NCI-H345 (cell line): ENCODE measurements around the gene UBE2E1.
A peak's percentile ranks its signal among the peaks of the same experiment; 100 is the strongest.

ENCODE experiments used
- DNase-seq: peaks from one replicate; lab custom pipeline; 2025; lab: John Stamatoyannopoulos, UW

UBE2E1 gene

DNA sequence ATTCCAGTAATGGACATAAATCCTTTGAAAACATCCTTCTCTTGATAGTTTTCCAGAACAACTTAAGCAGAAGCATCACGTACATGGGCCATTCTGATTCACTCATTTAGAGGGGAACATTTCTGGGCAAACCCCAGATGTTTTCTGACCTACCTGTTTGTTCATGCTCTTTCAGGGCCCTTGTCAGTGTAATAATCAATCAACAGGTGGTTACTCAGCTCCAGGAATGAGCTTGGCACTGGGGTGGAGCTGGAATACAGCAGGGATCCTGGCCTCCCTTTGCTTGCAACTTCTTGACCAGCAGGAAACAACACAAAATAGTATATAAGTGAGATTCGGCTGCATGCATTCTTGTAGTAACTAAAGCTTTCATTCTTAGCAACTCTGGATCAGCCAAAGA lies 9.2 kb upstream of the UBE2E1 start:
- no peak for DNase-seq

DNA sequence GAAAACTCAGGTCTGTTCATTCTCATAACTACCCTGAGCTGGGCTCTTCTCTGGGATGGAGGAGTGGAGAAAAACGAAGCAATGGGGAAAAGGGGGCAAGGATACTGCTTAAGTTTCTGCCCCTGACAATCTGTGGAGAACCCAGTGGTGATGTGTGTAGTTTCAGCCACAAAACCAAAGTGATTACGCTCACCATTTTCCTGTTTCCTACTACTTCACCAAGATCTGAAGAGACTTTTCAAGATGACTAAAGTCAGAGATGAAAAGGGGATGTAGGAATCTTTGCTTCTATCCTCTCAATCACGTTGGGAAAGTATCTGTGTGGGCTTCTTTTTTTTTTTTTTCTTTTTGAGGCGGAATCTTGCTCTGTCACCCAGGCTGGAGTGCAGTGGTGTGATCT lies 8.3 kb upstream of the UBE2E1 start:
- no peak for DNase-seq

DNA sequence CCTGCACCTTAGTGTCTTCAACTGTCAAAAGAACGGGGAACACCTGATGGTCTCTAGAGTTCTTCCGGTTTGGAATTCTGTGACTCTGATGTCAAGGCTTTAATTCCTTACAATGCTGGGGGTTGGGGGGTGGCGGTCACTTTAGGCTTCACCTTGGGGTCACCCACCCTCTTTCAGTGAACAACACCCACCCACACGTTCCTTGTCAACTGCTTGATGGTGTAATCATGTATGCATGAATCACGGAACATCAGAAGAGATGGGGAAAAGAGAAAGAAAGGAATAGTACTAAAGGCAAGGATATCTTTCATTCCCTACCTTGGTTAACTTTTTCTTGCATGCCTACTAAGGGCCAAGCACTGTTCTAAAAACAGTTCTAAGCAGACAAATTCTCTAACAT lies 7.3 kb upstream of the UBE2E1 start:
- no peak for DNase-seq

DNA sequence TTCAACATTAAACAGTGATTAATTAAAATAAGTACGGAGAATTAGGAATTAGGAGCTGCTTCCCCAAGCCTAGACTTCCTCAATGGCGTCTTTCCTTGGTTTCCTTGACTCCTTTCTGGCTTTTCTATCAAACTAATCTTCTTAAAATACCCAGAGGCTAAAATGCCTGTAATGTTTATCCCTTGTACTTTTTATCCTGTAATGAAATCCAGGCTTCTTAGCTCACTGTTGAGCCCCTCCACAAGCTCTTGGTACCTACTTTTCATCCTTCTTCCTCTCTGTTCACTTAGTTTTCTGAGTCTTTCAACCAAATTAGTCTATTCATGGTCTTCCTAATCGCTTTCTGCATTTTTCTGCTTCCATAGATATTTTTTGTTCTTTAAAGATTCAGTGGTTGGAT lies 6.9 kb upstream of the UBE2E1 start:
- no peak for DNase-seq

DNA sequence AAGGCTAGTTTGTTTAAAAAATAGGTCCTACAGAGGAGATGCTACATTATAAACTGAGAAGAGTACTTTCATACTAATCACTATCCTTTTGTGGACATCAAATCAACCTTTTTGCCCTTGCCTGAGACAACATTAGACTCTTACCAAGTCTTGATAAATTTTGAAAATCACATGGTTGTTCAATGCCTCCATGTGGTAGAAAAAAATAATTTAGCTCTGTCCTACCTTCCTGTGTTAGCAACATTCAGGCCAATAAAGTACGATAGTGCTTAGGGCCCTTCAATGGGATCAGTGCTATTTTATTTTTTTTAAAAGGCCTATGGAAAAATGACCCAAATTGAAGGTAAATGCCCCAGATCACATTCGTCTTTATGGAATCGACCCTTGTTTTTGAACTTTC lies 5.0 kb upstream of the UBE2E1 start:
- DNase-seq = no peak

DNA sequence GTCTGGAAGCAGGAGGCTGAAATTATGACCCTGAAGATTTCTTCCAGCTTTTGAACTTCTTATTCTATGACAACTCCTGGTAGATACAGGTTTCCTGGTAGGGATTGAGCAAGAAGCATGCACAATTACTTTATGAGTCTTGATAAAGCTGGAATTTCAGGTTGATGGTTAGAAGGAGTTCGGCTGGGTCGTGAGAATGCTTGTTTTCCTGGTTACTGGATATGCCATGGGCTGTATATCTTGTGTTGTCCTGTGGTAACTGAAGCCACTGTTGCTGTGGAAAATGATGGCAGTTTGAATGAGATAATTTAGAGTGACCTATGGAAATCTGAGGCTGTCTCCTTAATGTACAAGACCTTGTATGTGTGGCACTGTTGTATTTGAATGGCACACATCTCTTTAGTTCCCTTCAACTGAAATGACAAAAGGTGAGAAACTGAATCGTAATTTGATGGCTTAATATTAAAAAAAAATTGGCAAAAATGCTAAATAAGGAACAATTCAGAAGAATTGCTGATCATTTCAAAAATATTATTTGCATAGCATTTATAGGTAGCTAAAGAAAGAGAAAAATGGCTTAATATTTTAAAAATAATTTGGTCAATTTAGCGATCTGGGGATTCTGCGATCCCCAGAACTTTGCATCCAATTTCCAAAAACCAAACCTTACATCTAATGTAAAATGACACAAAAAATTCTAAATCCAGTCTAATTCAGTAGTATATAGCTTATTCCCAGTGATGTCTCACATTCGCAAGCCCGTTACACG lies 1.1 kb upstream of the UBE2E1 start:
- no peak for DNase-seq

DNA sequence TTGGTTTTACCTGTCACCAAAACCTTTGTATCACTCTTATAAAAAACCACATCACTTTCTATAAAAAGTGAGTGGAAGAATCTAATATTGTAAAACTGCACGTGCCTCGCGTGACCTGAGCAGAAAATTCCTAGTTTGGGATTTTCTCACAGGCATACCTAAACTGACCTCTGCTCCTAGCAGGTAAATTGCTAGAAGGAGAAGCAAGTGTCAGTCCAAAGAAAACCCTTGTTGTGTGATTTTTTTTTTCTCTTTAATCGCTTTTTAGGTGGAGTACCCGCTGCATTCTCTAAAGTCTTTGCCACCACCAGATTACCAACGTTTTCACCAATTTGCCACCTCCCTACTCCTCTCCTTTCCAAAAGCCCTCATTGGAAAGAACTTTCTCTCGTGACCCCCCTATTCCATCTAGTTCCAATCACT lies 534 bp upstream of the UBE2E1 start:
- no peak for DNase-seq

DNA sequence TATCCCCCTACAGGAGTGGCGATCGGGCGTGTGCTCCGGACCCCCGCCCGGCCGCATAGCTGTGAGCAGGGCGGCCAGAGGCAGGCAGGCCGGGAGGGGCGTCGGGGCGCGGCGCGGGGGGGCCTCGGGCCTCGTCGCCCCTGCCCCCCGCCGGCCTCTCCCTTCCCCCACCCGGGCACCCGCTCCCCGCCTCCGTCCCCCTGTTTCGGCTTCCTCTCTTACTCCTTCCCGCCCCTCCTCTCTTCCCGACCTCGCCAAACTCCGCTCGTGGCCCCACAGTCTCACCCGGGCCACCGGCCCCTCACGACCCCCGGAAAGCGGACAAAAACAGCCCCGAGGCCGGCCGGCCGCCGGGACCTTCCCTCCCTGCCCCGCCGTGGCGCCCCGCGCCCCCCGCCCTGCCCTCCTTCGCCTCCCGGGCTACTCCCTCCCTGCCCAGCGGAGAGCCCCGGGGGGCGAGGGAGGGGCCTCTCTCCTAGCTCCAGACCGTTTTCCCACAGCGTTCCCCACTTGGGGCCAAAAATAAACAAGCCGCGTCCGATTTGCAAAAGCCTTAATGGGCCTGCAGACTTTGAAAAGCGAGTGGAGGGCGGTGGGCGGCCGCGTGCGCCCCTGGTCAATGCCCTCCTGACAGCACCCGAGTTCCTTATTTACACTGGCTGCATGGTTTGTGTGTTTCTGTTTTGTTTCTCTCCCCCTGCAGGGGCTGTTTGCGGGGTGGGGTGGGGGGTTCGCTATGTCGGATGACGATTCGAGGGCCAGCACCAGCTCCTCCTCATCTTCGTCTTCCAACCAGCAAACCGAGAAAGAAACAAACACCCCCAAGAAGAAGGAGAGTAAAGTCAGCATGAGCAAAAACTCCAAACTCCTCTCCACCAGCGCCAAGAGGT lies 1.0 kb downstream of the UBE2E1 start:
- DNase-seq = peak; percentile 19

DNA sequence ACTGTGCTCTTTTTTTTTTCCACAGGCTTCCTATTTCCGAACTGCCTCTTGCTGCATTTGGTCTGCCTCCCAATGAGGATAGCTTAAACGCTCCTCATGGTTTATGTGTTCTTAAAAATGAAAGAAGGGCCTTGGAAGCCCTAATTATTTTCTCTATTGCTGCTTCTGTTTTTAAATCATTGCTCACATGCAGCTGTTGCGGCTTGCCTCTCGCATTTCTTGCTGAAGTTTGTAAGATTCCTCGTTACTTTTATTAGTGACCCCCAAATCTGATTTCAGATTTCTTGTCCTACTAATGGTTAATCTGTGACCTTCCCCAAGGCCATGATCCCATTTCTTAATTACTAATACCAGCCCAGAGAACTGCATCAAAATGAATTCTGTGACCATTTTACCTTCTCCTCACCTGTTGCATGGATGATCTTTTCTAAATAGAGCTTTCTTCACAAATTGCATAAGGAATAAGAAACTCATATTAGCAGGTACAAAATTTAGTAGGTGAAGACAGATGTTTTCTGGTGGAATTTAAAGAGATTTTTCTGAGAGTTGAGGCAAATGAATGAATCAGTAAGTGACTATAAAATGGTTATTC lies 1.8 kb downstream of the UBE2E1 start:
- DNase-seq = no peak

DNA sequence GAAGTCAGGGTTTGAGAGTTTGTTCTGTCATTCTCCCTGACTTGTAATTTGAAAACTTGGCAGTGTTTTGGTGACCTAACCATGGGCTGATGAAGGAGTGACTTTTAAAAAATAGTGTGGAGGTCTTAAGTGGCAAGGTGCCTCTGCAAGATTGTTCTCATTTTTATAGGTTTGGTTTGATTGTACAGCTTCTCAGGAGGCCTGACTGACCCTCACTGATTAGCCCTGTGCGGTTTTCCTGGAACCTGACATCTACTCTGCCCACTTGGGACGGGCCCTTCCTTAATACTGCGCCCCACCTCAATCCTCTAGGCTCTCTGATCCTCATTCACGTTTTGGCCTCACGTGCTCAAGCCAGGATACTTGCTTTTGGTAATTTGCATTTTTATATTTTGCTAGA lies 2.8 kb downstream of the UBE2E1 start:
- DNase-seq = no peak

DNA sequence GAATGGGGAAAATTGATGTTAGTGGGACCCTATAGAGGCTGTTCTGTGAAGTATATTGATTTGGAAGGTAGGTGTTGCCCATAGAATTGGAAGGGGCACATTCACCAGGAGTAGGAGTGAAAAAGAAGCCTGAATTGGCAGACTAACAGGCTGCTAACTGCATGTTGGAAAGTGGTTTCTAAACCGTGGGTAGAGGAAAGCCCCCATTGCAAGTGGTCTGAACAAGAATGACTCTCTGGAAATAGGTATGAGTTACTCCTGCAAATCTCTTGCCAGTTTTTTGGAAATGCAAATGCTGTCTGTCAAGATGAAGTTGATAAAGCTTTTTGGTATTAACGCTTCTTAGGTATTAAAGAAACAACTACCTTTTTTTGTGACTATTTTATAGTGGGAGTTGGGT lies 3.5 kb downstream of the UBE2E1 start:
- DNase-seq = no peak

DNA sequence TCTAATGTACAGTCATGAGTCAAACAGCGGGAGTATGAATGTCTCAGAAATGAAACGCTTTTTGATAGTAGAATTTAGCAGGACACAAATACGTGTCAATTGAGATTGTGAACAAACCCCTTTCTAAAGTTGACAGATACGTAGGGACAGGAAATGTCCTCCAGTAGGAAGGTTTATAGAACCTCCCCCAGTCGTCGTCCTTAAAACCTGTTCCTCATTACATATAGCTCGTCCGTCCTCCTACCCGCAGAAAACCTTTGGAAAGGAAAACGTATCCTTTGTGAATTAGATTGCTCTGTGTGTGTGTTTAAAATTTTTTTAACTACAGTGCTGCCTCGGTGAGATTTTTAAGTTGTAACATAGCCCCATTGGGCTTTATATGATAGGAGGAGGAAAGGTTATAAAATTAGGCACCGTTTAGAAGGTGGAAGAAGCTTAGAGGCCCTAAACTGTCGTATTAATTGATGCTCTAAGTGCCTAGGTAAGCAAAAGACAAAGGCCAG lies 4.1 kb downstream of the UBE2E1 start:
- DNase-seq = no peak

DNA sequence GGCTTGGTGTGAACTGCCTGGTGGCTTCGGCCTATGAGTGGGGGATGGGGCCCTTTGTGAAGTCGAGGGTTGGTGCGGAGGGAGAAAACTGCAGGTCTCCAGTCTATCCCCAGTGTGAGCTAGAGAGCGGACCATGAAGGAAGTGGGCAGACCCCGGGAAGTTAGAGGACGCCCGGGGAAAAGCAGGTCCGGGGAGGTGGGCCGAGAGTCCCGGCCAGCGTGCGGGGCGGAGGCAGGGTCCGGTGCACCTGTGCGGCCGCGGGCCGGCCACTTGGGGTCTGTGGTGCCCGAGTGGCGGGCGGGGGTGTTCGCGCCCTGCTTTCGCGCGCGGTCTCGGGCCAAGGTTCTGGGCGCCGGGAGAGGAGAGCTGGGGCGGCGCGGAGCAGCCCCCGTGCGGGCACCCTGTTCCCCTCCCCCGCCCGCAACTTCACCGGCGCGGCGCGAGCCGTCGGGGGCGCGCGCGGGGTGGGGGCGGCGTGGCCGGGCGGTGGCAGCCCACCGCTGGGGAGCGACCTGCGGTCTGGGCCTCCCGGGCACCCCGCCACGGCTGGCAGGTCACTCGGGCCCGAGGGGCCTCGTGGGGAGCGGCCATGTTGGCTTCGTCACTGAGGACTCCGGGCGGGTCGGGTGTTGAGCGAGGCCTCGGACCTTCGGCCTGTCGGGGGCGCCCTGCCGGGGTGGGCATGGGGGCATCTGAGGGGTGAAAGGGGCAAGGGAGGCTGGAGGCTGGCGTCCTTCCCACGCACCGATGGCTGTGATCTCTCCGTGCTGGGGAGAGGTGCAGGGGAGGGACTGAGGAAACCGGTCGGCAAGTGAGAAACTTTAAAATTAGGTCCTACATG lies 4.8 kb downstream of the UBE2E1 start:
- DNase-seq = peak; percentile 33

DNA sequence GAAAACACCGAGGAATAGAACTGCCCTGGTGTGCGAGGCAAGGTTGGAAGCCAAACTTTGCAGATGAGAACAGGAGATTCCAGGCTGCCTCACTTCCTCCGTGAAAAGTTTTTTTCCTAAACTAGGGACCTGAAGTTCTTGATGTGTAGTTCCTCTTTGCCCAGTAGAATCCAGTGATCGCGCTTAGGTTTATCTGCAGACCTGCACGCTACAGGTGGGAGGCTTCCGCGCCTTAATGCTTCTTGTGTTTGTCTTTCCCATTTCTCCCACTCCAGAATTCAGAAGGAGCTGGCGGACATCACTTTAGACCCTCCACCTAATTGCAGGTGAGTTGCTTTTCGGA lies 5.4 kb downstream of the UBE2E1 start:
- peak; percentile 27 for DNase-seq

DNA sequence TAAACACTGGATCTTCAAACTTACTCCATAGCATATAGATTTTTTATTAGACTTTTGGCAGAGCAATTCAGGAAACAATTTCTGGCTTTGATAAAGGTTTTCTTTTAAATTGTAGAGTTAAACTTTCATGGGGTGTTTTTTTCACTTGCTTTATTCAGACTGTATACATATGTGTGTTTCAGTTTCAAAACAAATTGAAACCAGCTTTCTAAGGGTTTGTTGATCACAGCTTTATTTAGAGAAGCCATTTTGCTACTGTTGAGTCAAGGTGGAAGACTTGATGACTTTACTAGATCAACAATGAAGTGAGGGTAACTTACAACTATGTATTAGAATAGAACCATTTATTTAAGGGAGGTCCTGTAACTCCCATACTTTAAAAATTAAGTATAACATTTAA lies 6.2 kb downstream of the UBE2E1 start:
- DNase-seq = no peak

DNA sequence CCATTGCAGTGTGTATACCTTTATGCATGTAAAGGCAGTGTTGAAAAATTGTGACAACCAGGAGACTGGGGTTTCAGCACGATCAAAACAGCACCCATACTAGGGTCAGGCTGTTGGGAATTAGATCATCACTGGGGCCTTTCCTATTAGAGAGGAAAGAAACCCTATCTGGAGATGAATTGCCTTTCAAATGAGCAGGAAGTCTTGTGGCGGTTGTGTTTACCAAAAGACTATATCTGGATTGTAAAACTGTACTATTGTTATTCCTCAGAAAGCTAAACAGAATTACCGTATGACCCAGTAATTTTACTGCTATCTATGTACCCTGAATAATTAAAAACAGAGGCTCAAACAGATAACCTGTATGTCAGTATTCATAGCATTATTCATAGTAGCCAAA lies 10.1 kb downstream of the UBE2E1 start:
- no peak for DNase-seq

DNA sequence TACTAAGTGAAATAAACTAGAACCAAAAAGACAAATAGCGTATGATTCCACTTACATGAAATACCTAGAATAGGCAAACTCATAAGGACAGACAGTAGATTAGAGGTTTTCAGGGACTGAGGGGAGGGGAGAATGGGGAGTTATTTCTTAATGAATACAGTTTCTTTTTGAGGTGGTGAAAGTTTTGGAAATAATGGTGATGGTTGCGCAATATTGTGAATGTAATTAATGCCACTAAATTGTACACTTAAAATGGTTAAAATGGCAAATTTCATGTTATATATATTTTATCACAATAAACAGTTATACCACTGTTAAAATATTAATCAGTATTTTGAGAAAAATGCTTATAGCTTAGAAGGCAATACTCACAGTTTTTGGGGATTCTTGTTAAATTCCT lies 11.0 kb downstream of the UBE2E1 start:
- no peak for DNase-seq

DNA sequence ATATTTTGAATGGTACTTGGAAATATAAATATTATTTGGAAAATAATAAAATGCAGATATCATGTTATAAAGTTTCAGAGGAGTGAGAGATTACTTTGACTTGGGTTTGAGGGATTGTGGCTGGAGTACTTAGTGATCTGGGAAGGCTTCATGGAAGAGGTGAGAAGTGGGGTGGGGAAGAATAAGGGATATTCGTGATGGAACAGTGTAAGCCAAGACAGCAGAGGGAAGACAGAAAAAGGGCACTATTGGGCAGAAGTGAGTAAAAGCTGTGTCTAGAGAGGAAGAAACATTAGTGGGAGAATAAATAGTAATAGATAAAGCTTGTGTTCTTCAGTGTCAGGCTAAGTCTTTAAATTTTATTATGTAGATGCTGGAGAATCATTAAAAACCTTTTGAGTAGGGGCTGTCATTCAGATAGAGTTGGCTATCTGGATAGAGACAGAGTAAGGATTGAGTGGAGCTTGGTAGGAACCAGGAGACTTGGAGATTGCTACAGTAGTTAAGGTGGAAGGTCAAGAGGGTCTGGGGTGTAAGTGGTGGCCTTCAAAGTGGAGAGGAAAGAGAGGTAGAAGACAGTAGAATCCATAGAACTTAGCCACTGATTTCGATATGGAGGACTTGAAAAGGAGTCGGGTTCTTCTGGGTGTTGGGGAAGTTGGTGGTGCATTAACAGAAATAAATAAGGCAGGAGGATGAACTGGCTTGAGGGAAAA lies 11.9 kb downstream of the UBE2E1 start:
- no peak for DNase-seq

DNA sequence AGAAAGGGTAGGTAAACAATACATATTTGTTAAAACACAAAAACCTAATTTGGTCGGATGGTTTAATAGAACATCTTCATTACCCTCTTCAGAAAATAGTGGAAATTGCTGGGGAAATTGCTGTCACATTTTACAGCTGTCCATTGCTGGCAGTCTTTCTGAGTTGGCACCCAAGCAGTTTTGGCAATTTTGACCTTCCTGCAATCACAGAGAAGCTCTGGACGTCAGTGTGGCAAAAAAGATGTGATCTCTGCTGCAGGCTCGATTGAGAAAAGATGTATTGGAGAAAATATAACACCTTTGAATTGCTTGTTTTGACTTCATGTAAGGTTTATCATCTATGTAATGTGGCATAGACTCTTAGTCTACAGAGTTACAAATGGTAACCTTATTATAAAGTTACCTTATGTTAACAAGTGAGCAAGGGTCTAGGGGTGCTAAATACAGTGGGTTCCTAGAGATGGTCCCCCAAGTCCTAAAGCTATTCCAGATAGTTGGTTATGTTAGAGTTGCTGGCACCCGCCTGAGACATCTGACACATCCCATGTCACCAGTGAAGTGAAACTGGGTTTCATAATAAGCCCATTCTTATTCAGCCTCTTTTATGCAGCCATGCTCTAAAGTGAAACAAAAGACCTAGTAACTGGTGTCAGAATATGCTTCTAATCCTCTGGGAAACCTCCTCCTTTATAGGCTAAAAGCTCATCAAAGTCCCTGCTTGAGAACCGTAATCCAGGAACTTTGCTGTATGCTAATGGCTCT lies 14.0 kb downstream of the UBE2E1 start:
- DNase-seq = no peak

DNA sequence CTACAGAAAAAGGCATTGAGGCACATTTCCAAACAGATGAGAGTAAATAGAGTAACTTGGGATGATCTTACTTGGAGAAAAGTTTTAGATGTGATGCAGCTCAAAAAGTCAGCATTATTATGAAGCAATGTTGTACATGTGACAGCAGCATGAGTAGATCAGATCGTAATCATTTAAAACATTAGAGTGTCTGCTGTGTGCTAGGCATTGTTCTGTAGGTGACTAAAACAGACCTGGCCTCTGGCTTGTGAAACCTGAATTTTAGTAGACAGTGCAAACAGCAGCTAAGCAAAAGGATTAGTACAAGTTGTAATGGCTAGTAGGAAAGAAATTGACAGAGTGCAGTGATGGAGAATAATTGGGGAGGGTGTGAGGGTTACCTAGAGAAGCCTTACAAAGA lies 15.1 kb downstream of the UBE2E1 start:
- no peak for DNase-seq

DNA sequence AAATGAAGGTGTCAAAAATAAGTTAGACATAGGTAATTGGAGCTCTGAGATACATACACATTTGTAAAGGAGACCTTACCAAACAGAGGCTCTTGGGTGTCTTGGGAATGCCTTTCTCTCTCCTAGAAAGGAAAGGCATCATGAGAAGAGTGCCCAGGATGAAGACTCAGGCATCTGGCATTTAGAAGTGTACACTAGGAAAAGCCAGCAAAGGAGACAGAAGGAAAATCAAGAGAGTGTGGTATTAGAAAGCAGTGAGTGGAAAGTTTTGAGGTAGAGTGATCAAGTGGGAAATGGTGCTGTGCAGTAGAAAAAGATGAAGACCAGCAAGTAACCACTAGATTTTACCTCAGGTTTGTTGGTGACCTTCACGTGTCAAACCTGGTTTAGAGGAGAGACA lies 16.1 kb downstream of the UBE2E1 start:
- no peak for DNase-seq
